Pancreas (tissue), 10 donors: ENCODE data around the gene SIT1. TPM values are rescaled to one million over a fixed set of nuclear protein-coding genes. Genes with fewer than 3 reads are reported as not detected.

Source experiments
- ATAC-seq, 4 donors: fragments of 200-7000 bp; cut with Tn5 transposase; one replicate each; pipeline versions ENCODE4 v1.8.0 to v1.9.1; 2020; ENCODE audit warnings: mild to moderate bottlenecking in 4 of 4, moderate library complexity in 4 of 4
- DNase-seq, 6 donors: peaks; one replicate each; pipeline ENCODE4 v3.0.0-alpha.2; 2020
- FAIRE-seq: peaks from 2 replicates; lab custom pipeline; 2012; peaks lifted over from hg19 to GRCh38; lab: Jason Lieb, UNC
- H3K27ac ChIP-seq, 4 donors: fragments of 200-600 bp; sonication (generic); 1 replicate in 3 of 4; 2 replicates in 1 of 4; pipeline versions ENCODE4 v1.5.0 to v1.8.0; 2020
- H3K27me3 ChIP-seq, 4 donors: fragments of 200-600 bp; one replicate each; pipeline ENCODE4 v1.8.0; 2021
- H3K36me3 ChIP-seq, 3 donors: fragments of 200-600 bp; sonication (generic) in 1 of 3; one replicate each; pipeline versions ENCODE4 v1.5.0 to v1.8.0; 2020 to 2021
- H3K4me1 ChIP-seq, 3 donors: fragments of 200-600 bp; one replicate each; pipeline ENCODE4 v1.8.0; 2021
- H3K4me3 ChIP-seq, 4 donors: fragments of 200-600 bp; sonication (generic) in 2 of 4; one replicate each; pipeline versions ENCODE4 v1.5.0 to v1.8.0; 2020 to 2021
- H3K9me3 ChIP-seq, 4 donors: fragments of 200-600 bp; one replicate each; pipeline ENCODE4 v1.8.0; 2021
- WGBS, 2 donors: extraction: QIAGEN DNeasy Blood & Tissue Kit; methylation state at CpG; one replicate each; pipeline ENCODE4 v1.1.7; 2013; 5-methylcytosine and 5-hydroxymethylcytosine counted together
- intact Hi-C, 3 donors: fragments of 100-400 bp; cut with DNase I; formaldehyde crosslinking; loops; one replicate each; pipeline versions ENCODE4 v1.11.1 to v1.14.2; 2022
- polyA plus RNA-seq, 2 donors: library from polyadenylated mRNA; stranded (reverse); fragments of 200-250 nt; gene quantifications; one replicate each; pipeline ENCODE4 v1.2.3, GENCODE V29; 2013
- total RNA-seq, 6 donors: library from RNA; stranded (reverse); fragmentation: NEBNext Ultra II Directional in 4 of 6; extraction: Animal tissue kit (Norgen Biotek cat#: 25700) in 4 of 6; gene quantifications; one replicate each; pipeline versions ENCODE4 v1.2.1 to v1.2.4, GENCODE V29; 2021 to 2023
- TF ChIP-seq, protein P1 (sequence below), 4 donors: fragments of 200-600 bp; sonication (generic) in 3 of 4; IDR thresholded peaks; one replicate each; pipeline versions ENCODE4 v1.5.0 to v1.8.0; 2021; ENCODE audit warnings: antibody characterized with exemption in 4 of 4
- donor health status: healthy with polysubstance abuse.
- donor health status: DM: no; HTN: no; CAD: no; lungs with moderate emphysema.
- donor health status: DM: no; HTN: no; CAD: no.
- donor health status: control.
- donor health status: control.
- donor health status: Bipolar disorder and iron deficiency.
- donor health status: DM: yes; HTN: yes; CAD: no.
- donor health status: DM: no; HTN: no; CAD: no.
- donor health status: DM: no; HTN: no; CAD: no.
- donor health status: DM: yes; HTN: yes; CAD: no.

Gene SIT1
- total and polyA plus RNA-seq, 8 donors: 0.25 to 0.59 (median 0.43) TPM; not detected in 2

GRCh38 chr9:35681341-35682002 lies 30.7 kb upstream of the SIT1 start:
- no peaks in the 10 kb centered on the region for H3K36me3 ChIP-seq
- TF ChIP-seq, protein P1, sequence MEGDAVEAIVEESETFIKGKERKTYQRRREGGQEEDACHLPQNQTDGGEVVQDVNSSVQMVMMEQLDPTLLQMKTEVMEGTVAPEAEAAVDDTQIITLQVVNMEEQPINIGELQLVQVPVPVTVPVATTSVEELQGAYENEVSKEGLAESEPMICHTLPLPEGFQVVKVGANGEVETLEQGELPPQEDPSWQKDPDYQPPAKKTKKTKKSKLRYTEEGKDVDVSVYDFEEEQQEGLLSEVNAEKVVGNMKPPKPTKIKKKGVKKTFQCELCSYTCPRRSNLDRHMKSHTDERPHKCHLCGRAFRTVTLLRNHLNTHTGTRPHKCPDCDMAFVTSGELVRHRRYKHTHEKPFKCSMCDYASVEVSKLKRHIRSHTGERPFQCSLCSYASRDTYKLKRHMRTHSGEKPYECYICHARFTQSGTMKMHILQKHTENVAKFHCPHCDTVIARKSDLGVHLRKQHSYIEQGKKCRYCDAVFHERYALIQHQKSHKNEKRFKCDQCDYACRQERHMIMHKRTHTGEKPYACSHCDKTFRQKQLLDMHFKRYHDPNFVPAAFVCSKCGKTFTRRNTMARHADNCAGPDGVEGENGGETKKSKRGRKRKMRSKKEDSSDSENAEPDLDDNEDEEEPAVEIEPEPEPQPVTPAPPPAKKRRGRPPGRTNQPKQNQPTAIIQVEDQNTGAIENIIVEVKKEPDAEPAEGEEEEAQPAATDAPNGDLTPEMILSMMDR (IDR thresholded peaks at IDR 0.05): no peak
- no peak overlapping the region for H3K27ac ChIP-seq
- H3K9me3 ChIP-seq: no peaks in the 10 kb centered on the region
- 79 to 80% methylated on average over 3 of the region's 3 CpGs for WGBS, 2 donors
- H3K4me3 ChIP-seq: no peak overlapping the region
- H3K27me3 ChIP-seq: no peaks in the 10 kb centered on the region
- no peaks in the 10 kb centered on the region for H3K4me1 ChIP-seq
- intact Hi-C loops: no loop called here
- no peak for DNase-seq
- ATAC-seq: no peak
- no peak for FAIRE-seq

DNA sequence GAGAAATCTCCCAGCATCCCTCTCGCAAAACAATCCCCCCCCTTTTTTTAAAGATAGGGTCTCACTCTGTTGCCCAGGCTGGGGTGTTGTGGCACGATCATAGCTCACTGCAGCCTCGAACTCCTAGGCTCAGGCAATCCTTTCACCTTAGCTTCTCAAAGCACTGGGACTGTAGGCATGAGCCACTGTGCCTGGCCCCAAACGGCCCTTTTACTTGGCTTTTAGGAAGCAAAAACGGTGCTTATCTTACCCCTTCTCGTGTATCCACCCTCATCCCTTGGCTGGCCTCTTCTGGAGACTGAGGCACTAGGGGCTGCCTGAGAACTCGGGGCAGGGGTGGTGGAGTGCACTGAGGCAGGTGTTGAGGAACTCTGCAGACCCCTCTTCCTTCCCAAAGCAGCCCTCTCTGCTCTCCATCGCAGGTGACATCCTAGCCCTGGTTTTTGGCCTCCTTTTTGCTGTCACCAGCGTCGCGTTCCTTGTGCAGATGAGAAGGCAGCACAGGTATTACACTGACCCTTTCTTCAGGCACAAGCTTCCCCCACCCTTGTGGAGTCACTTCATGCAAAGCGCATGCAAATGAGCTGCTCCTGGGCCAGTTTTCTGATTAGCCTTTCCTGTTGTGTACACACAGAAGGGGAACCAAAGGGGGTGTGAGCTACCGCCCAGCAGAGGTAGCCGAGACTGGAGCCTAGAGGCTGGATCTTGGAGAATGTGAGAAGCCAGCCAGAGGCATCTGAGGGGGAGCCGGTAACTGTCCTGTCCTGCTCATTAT lies 29.8 kb upstream of the SIT1 start:
- no peaks in the 10 kb centered on the region for H3K27me3 ChIP-seq
- DNase-seq (no peak), FAIRE-seq (no peak), ATAC-seq (no peak)
- no peak overlapping the region for H3K27ac ChIP-seq
- intact Hi-C loops: no loop called here
- H3K4me3 ChIP-seq: no peak overlapping the region
- 67 to 68% methylated on average over 15 of the region's 15 CpGs for WGBS, 2 donors
- no peaks in the 10 kb centered on the region for H3K36me3 ChIP-seq
- no peaks in the 10 kb centered on the region for H3K9me3 ChIP-seq
- TF ChIP-seq, protein P1 (IDR thresholded peaks at IDR 0.05): no peak
- H3K4me1 ChIP-seq: peaks cover 0 to 3% (median 0%) of the 10 kb centered on the region in 3 donors

DNA sequence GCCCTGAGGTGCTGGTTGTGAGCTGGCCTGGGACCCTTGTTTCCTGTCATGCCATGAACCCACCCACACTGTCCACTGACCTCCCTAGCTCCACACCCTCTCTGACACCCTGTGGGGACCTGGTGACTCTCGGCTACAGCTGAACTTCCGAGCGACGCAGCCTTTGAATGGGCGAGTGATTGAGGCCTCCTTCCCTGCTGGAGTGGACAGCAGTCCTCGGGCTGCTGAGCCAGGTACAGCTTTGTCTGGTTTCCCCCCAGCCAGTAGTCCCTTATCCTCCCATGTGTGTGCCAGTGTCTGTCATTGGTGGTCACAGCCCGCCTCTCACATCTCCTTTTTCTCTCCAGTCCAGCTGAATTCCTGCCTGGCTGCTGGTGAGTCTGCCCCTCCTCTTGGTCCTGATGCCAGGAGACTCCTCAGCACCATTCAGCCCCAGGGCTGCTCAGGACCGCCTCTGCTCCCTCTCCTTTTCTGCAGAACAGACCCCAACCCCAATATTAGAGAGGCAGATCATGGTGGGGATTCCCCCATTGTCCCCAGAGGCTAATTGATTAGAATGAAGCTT lies 29.1 kb upstream of the SIT1 start:
- Histone ChIP-seq H3K27me3 (no peaks in the 10 kb centered on the region), H3K4me1 (peaks cover 0 to 3% (median 0%) of the 10 kb centered on the region in 3 donors), H3K4me3 (no peak overlapping the region), H3K27ac (no peak overlapping the region), H3K9me3 (no peaks in the 10 kb centered on the region), H3K36me3 (no peaks in the 10 kb centered on the region)
- DNase-seq (no peak), FAIRE-seq (no peak), ATAC-seq (no peak)
- WGBS, 2 donors: 91% methylated on average over 8 of the region's 8 CpGs
- intact Hi-C loops: no loop called here
- TF ChIP-seq, protein P1 (IDR thresholded peaks at IDR 0.05): no peak

GRCh38 chr9:35679091-35679490 lies 28.4 kb upstream of the SIT1 start:
- WGBS, 2 donors: 87 to 92% methylated on average over 5 of the region's 5 CpGs
- Histone ChIP-seq H3K9me3 (no peaks in the 10 kb centered on the region), H3K27ac (no peak overlapping the region), H3K27me3 (no peaks in the 10 kb centered on the region), H3K4me1 (peaks cover 0 to 3% (median 3%) of the 10 kb centered on the region in 3 donors), H3K36me3 (no peaks in the 10 kb centered on the region), H3K4me3 (no peak overlapping the region)
- ATAC-seq: no peak
- TF ChIP-seq, protein P1 (IDR thresholded peaks at IDR 0.05): no peak
- DNase-seq: peak in 1 of 6 donors; percentile 5
- FAIRE-seq: no peak
- intact Hi-C loops: no loop called here
